H1 (cell line): ENCODE results near the gene PDE1C. TPM values are rescaled to one million over a fixed set of nuclear protein-coding genes. Genes with fewer than 3 reads are reported as not detected.

Source experiments
- CHD7 ChIP-seq: fragments of 300-600 bp; sonication (generic); IDR thresholded peaks from 2 replicates; pipeline ENCODE4 v1.7.1; 2012; ENCODE audit warnings: low read length, moderate library complexity, mild to moderate bottlenecking, inconsistent platforms; ENCODE audit not compliant: insufficient replicate concordance
- EZH2 ChIP-seq: fragments of 200-600 bp; sonication (generic); IDR thresholded peaks from 2 replicates; pipeline ENCODE4 v1.7.1; 2012; ENCODE audit warnings: low read depth, mild to moderate bottlenecking, moderate library complexity, low read length, inconsistent platforms; ENCODE audit not compliant: severe bottlenecking
- NRF1 ChIP-seq: IDR thresholded peaks from 2 replicates; pipeline ENCODE4 v1.6.1; 2011; ENCODE audit warnings: mild to moderate bottlenecking, low read depth, low read length, improper control_type of control experiment
- POLR2A ChIP-seq, 2 experiments: IDR thresholded peaks; 1 replicate in 1 of 2; 2 replicates in 1 of 2; pipeline ENCODE4 v1.6.1; 2011; ENCODE audit warnings: low read depth in 2 of 2, low read length in 2 of 2, mild to moderate bottlenecking in 2 of 2; ENCODE audit errors: control extremely low read depth in 1 of 2
- RBBP5 ChIP-seq: IDR thresholded peaks from 2 replicates; pipeline ENCODE4 v1.7.1; 2012; ENCODE audit warnings: low read depth, mild to moderate bottlenecking, inconsistent platforms, low read length, moderate library complexity, borderline replicate concordance
- RNF2 ChIP-seq: fragments of 200-900, 300-1000 bp; sonication (generic); IDR thresholded peaks from 2 replicates; pipeline ENCODE4 v1.7.1; 2016; ENCODE audit warnings: borderline replicate concordance, low read depth, mild to moderate bottlenecking, antibody characterized with exemption, low read length; ENCODE audit not compliant: poor library complexity, severe bottlenecking; ENCODE audit errors: missing control alignments
- RXRA ChIP-seq: IDR thresholded peaks from 2 replicates; pipeline ENCODE4 v1.6.1; 2011; ENCODE audit warnings: low read depth, mild to moderate bottlenecking, low read length, moderate library complexity; ENCODE audit not compliant: insufficient read depth
- SAP30 ChIP-seq: fragments of 300-600 bp; sonication (generic); IDR thresholded peaks from 2 replicates; pipeline ENCODE4 v1.7.1; 2012; ENCODE audit warnings: low read length, moderate library complexity, mild to moderate bottlenecking, inconsistent platforms; ENCODE audit not compliant: insufficient read depth, insufficient replicate concordance
- ZNF274 ChIP-seq: IDR thresholded peaks from 2 replicates; pipeline ENCODE4 v1.7.0; 2012; ENCODE audit warnings: low read length, borderline replicate concordance; ENCODE audit errors: extremely low read depth
- polyA plus RNA-seq, 7 experiments: library from polyadenylated mRNA; depleted of rRNA in 3 of 7; stranded (reverse) in 5 of 7; unstranded in 2 of 7; fragments of >200 nt in 5 of 7; fragments of 200-250 nt in 2 of 7; gene quantifications; 1 replicate in 5 of 7; 2 replicates in 1 of 7; 4 replicates in 1 of 7; pipeline versions ENCODE4 v1.2.1 to v1.2.3, GENCODE V29; 2011 to 2013; ENCODE audit warnings: missing spikeins in 2 of 7, mixed read lengths in 2 of 7
- total RNA-seq: library from RNA; stranded (reverse); fragmentation: NEBNext Ultra II Directional; extraction: Animal tissue kit (Norgen Biotek cat#: 25700); gene quantifications from 2 replicates; pipeline ENCODE4 v1.2.1, GENCODE V29; 2021
- TF ChIP-seq, protein P1 (sequence below): IDR thresholded peaks from 2 replicates; pipeline ENCODE4 v1.6.1; 2011; ENCODE audit warnings: low read length, improper control_type of control experiment

PDE1C gene
- total and polyA plus RNA-seq, 2 of the 8 experiments (the other 6 are each of a cell fraction or from before 2014, with no cell fraction given), result 0.11 to 1.1 TPM

DNA sequence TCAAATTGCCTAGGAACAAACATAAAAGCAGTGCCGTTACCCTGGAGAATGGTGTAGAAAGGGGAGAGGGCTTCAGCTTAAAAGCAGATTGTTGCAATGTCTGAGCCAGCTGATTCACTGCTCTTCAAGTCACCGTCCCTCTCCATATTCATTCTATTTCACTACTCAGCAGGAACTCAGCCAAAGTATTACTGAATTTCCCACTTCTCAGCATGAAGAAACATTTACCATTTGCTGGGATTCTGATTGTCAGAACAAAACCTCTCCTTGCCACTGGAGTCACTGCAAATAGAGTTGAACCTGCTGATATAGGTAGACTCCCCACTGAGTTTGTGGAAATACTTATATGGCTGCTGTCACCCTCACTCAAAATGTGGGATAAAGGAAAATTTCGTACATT is 311.5 kb downstream of the PDE1C start (continued):
- no peak for TF ChIP-seq CHD7
- no peak for TF ChIP-seq NRF1
- no peak for TF ChIP-seq SAP30
- TF ChIP-seq POLR2A (IDR thresholded peaks at IDR 0.05; ENCODE audit: control extremely low read depth in 1 of 2, low read depth in 2 of 2, low read length in 2 of 2), result no peak
- no peak for TF ChIP-seq ZNF274
- TF ChIP-seq RNF2, result no peak
- no peak for TF ChIP-seq EZH2
- TF ChIP-seq RXRA, result no peak
- TF ChIP-seq, protein P1, sequence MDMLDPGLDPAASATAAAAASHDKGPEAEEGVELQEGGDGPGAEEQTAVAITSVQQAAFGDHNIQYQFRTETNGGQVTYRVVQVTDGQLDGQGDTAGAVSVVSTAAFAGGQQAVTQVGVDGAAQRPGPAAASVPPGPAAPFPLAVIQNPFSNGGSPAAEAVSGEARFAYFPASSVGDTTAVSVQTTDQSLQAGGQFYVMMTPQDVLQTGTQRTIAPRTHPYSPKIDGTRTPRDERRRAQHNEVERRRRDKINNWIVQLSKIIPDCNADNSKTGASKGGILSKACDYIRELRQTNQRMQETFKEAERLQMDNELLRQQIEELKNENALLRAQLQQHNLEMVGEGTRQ, result no peak
- TF ChIP-seq RBBP5, result no peak
